GM23338 (cell line): ENCODE data around the gene DCP1B. TPM values are rescaled to one million over a fixed set of nuclear protein-coding genes. Genes with fewer than 3 reads are reported as not detected.

ENCODE experiments used
- ATAC-seq: fragments of 200-7000 bp; cut with Tn5 transposase; 3 replicates; pipeline ENCODE4 v1.9.1; 2020
- DNase-seq: peaks from one replicate; pipeline ENCODE4 v3.0.0-alpha.2; 2015; ENCODE audit warnings: low spot score
- H2AFZ ChIP-seq: fragments of 200-600 bp; sonication (generic); 2 replicates; pipeline ENCODE4 v1.8.0; 2016; ENCODE audit warnings: antibody characterized with exemption, mild to moderate bottlenecking, moderate library complexity
- H3F3A ChIP-seq: fragments of 200-600 bp; sonication (generic); replicated peaks from 2 replicates; pipeline ENCODE4 v1.8.0; 2017; ENCODE audit warnings: antibody characterized with exemption, mixed run types, low read depth
- H3K27ac ChIP-seq: fragments of 200-600 bp; sonication (generic); 2 replicates; pipeline ENCODE4 v1.6.1; 2016; ENCODE audit warnings: low read depth
- H3K27me3 ChIP-seq: fragments of 200-600 bp; sonication (generic); 2 replicates; pipeline ENCODE4 v1.8.0; 2016; ENCODE audit warnings: mild to moderate bottlenecking, mixed run types, moderate library complexity; ENCODE audit not compliant: insufficient read depth
- H3K36me3 ChIP-seq: fragments of 200-600 bp; sonication (generic); 2 replicates; pipeline ENCODE4 v1.8.0; 2016; ENCODE audit warnings: mild to moderate bottlenecking; ENCODE audit not compliant: insufficient read depth
- H3K4me1 ChIP-seq: fragments of 200-600 bp; sonication (generic); 2 replicates; pipeline ENCODE4 v1.8.0; 2016; ENCODE audit warnings: mild to moderate bottlenecking, moderate library complexity; ENCODE audit not compliant: insufficient read depth
- H3K4me2 ChIP-seq: fragments of 200-600 bp; sonication (generic); 2 replicates; pipeline ENCODE4 v1.7.1; 2017; ENCODE audit warnings: mixed run types
- H3K4me3 ChIP-seq: fragments of 200-600 bp; sonication (generic); 2 replicates; pipeline ENCODE4 v1.6.1; 2016; ENCODE audit warnings: mixed run types
- H3K79me2 ChIP-seq: fragments of 200-600 bp; sonication (generic); replicated peaks from 2 replicates; pipeline ENCODE4 v1.8.0; 2017; ENCODE audit warnings: mild to moderate bottlenecking; ENCODE audit not compliant: insufficient read depth
- H3K9me2 ChIP-seq: fragments of 200-600 bp; sonication (generic); 2 replicates; pipeline ENCODE4 v1.8.0; 2017; ENCODE audit not compliant: insufficient read depth
- H4K20me1 ChIP-seq: fragments of 200-600 bp; sonication (generic); replicated peaks from 2 replicates; pipeline ENCODE4 v1.8.0; 2017; ENCODE audit warnings: mild to moderate bottlenecking; ENCODE audit not compliant: insufficient read depth
- H3K27ac Mint-ChIP-seq: 2 replicates; pipeline ENCODE4 v1.8.0; 2020; ENCODE audit warnings: inconsistent platforms, mild to moderate bottlenecking, moderate library complexity, mixed read lengths
- H3K27me3 Mint-ChIP-seq: 3 replicates; pipeline ENCODE4 v1.8.0; 2022; ENCODE audit warnings: low read depth, mild to moderate bottlenecking, moderate library complexity, mixed read lengths, inconsistent platforms; ENCODE audit not compliant: insufficient read depth, poor library complexity
- H3K36me3 Mint-ChIP-seq: 3 replicates; pipeline ENCODE4 v1.8.0; 2021; ENCODE audit warnings: low read depth, mild to moderate bottlenecking, inconsistent platforms, moderate library complexity, mixed read lengths
- H3K4me1 Mint-ChIP-seq: 3 replicates; pipeline ENCODE4 v1.8.0; 2020; ENCODE audit warnings: mild to moderate bottlenecking, inconsistent platforms, mixed read lengths
- H3K4me3 Mint-ChIP-seq: 3 replicates; pipeline ENCODE4 v1.8.0; 2021; ENCODE audit warnings: moderate library complexity, mild to moderate bottlenecking, inconsistent platforms, mixed read lengths
- H3K9me3 Mint-ChIP-seq: 3 replicates; pipeline ENCODE4 v1.8.0; 2020; ENCODE audit warnings: moderate library complexity, mild to moderate bottlenecking, inconsistent platforms, mixed read lengths
- CREB1 ChIP-seq: fragments of 250-450 bp; sonication (Bioruptor Pico); IDR thresholded peaks from 2 replicates; pipeline ENCODE4 v1.5.0; 2020; ENCODE audit warnings: low read depth, mild to moderate bottlenecking, moderate library complexity
- CTCF ChIP-seq, 2 experiments: fragments of 200-600 bp in 1 of 2; sonication (generic) in 1 of 2; conservative IDR thresholded peaks; 2 replicates each; pipeline versions ENCODE4 v1.5.1 to v1.6.1; 2016 to 2017; ENCODE audit warnings: antibody characterized with exemption in 2 of 2, low read depth in 2 of 2, mild to moderate bottlenecking in 2 of 2, moderate library complexity in 1 of 2
- EZH2 ChIP-seq: fragments of 200-600 bp; sonication (generic); IDR thresholded peaks from one replicate; pipeline ENCODE4 v1.8.0; 2017; ENCODE audit warnings: antibody characterized with exemption, mild to moderate bottlenecking, low read depth; ENCODE audit not compliant: unreplicated experiment
- EZH2phosphoT487 ChIP-seq: fragments of 200-600 bp; sonication (generic); IDR thresholded peaks from one replicate; pipeline ENCODE4 v1.8.1; 2018; ENCODE audit warnings: antibody characterized with exemption; ENCODE audit not compliant: unreplicated experiment
- JUNB ChIP-seq: IDR thresholded peaks from one replicate; pipeline ENCODE4 v1.6.1; 2016; ENCODE audit warnings: antibody characterized with exemption; ENCODE audit not compliant: unreplicated experiment
- NANOG ChIP-seq: IDR thresholded peaks from 2 replicates; pipeline ENCODE4 v1.6.1; 2016; ENCODE audit warnings: antibody characterized with exemption, borderline replicate concordance
- POLR2AphosphoS5 ChIP-seq: IDR thresholded peaks from 2 replicates; pipeline ENCODE4 v1.6.1; 2016; ENCODE audit warnings: antibody characterized with exemption, low read depth
- STAT1 ChIP-seq: IDR thresholded peaks from one replicate; pipeline ENCODE4 v1.6.1; 2016; ENCODE audit warnings: antibody characterized with exemption; ENCODE audit not compliant: unreplicated experiment
- ZNF114 ChIP-seq: fragments of 250-450 bp; sonication (Bioruptor Pico); IDR thresholded peaks from 2 replicates; pipeline ENCODE4 v1.5.0; 2020; ENCODE audit warnings: mild to moderate bottlenecking, moderate library complexity
- ZNF331 ChIP-seq: fragments of 250-450 bp; sonication (Bioruptor Pico); IDR thresholded peaks from 2 replicates; pipeline ENCODE4 v1.5.0; 2020; ENCODE audit warnings: low read depth, mild to moderate bottlenecking, moderate library complexity
- polyA plus RNA-seq: library from polyadenylated mRNA; unstranded; fragments of >200 nt; fragmentation: Nextera tagmentation; extraction: Ambion mirVana; gene quantifications from 2 replicates; pipeline ENCODE4 v1.2.1, GENCODE V29; 2016
- total RNA-seq: library from RNA; depleted of rRNA; stranded (reverse); fragments of >200 nt; shearing (Covaris generic); gene quantifications from 2 replicates; pipeline ENCODE4 v1.2.3, GENCODE V29; 2014
- TF ChIP-seq, protein P1 (sequence below): IDR thresholded peaks from one replicate; pipeline ENCODE4 v1.6.1; 2018; ENCODE audit warnings: antibody characterized with exemption; ENCODE audit not compliant: unreplicated experiment
- TF ChIP-seq, protein P2 (sequence below): IDR thresholded peaks from 2 replicates; pipeline ENCODE4 v1.6.1; 2016; ENCODE audit warnings: antibody characterized with exemption

Gene DCP1B
- total and polyA plus RNA-seq, 2 experiments from 2014 or later, result 24.4 to 29.8 TPM

- H4K20me1 ChIP-seq, result no peaks in the 10 kb centered on the region
- H3K4me1 Mint-ChIP-seq, result peaks cover 58% of the 10 kb centered on the region
These were observed 9.4 kb upstream of the DCP1B start for GRCh38 chr12:2013527-2014223.

DNA sequence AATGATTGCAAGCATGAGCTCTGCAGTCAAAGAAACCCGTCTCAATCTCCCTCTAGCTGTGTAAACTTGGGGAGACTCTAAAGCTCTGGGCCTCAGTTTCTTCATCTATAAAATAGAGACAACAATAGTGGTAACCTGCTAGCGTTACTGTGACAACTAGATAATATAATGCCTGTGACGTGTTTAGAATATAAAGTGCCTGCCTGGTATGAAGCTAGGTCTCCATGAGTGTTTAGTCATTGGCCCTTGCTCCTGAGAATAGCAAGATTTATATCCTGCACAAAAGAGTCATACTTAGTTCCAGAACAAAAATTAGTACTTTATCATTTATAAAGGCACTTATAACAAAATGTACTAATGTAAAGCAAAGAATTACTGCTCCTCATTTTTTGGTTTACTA lies 8.8 kb upstream of the DCP1B start:
- no peaks in the 10 kb centered on the region for H3K36me3 Mint-ChIP-seq
- no peaks in the 10 kb centered on the region for H3K9me3 Mint-ChIP-seq
- H3K4me2 ChIP-seq, result no peak overlapping the region
- DNase-seq, result no peak
- no peaks in the 10 kb centered on the region for H3K36me3 ChIP-seq
- H3K9me2 ChIP-seq, result no peaks in the 10 kb centered on the region
- H3K4me1 ChIP-seq, result peaks cover 44% of the 10 kb centered on the region
- H3K27me3 ChIP-seq, result no peaks in the 10 kb centered on the region
- H4K20me1 ChIP-seq, result no peaks in the 10 kb centered on the region
- H3K4me1 Mint-ChIP-seq, result peaks cover 55% of the 10 kb centered on the region
- H2AFZ ChIP-seq, result peak overlapping the region; percentile 30; the same call in 1 of the 2 replicates
- H3K4me3 ChIP-seq, result no peak overlapping the region
- peaks cover 4% of the 10 kb centered on the region for H3K27me3 Mint-ChIP-seq
- H3F3A ChIP-seq, result no peaks in the 10 kb centered on the region
- H3K27ac ChIP-seq, result no peak overlapping the region
- H3K4me3 Mint-ChIP-seq, result no peak overlapping the region
- H3K27ac Mint-ChIP-seq, result no peak overlapping the region
- H3K79me2 ChIP-seq, result no peaks in the 10 kb centered on the region
- no peak for ATAC-seq
- TF ChIP-seq, protein P1, sequence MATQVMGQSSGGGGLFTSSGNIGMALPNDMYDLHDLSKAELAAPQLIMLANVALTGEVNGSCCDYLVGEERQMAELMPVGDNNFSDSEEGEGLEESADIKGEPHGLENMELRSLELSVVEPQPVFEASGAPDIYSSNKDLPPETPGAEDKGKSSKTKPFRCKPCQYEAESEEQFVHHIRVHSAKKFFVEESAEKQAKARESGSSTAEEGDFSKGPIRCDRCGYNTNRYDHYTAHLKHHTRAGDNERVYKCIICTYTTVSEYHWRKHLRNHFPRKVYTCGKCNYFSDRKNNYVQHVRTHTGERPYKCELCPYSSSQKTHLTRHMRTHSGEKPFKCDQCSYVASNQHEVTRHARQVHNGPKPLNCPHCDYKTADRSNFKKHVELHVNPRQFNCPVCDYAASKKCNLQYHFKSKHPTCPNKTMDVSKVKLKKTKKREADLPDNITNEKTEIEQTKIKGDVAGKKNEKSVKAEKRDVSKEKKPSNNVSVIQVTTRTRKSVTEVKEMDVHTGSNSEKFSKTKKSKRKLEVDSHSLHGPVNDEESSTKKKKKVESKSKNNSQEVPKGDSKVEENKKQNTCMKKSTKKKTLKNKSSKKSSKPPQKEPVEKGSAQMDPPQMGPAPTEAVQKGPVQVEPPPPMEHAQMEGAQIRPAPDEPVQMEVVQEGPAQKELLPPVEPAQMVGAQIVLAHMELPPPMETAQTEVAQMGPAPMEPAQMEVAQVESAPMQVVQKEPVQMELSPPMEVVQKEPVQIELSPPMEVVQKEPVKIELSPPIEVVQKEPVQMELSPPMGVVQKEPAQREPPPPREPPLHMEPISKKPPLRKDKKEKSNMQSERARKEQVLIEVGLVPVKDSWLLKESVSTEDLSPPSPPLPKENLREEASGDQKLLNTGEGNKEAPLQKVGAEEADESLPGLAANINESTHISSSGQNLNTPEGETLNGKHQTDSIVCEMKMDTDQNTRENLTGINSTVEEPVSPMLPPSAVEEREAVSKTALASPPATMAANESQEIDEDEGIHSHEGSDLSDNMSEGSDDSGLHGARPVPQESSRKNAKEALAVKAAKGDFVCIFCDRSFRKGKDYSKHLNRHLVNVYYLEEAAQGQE, result no peak
- TF ChIP-seq, protein P2, sequence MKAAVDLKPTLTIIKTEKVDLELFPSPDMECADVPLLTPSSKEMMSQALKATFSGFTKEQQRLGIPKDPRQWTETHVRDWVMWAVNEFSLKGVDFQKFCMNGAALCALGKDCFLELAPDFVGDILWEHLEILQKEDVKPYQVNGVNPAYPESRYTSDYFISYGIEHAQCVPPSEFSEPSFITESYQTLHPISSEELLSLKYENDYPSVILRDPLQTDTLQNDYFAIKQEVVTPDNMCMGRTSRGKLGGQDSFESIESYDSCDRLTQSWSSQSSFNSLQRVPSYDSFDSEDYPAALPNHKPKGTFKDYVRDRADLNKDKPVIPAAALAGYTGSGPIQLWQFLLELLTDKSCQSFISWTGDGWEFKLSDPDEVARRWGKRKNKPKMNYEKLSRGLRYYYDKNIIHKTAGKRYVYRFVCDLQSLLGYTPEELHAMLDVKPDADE, result no peak
- TF ChIP-seq ZNF114 (CRISPR knock-in tag), result no peak
- TF ChIP-seq STAT1, result no peak
- no peak for TF ChIP-seq POLR2AphosphoS5
- TF ChIP-seq NANOG, result no peak
- no peak for TF ChIP-seq EZH2phosphoT487
- TF ChIP-seq ZNF331 (CRISPR knock-in tag), result no peak
- no peak for TF ChIP-seq CREB1 (CRISPR knock-in tag)
- no peak for TF ChIP-seq EZH2

More at GRCh38 chr12:2013527-2014223, 9.4 kb upstream of the DCP1B start:
- Histone ChIP-seq H3F3A (no peaks in the 10 kb centered on the region), H2AFZ (no peak overlapping the region), H3K79me2 (no peaks in the 10 kb centered on the region), H3K4me2 (no peak overlapping the region), H3K27ac (no peak overlapping the region), H3K4me1 (peaks cover 44% of the 10 kb centered on the region), H3K4me3 (no peak overlapping the region), H3K9me2 (no peaks in the 10 kb centered on the region), H3K27me3 (no peaks in the 10 kb centered on the region), H3K36me3 (no peaks in the 10 kb centered on the region)
- peak; percentile 44 for DNase-seq
- Mint-ChIP-seq H3K9me3 (no peaks in the 10 kb centered on the region), H3K4me3 (no peak overlapping the region), H3K27ac (no peak overlapping the region), H3K36me3 (no peaks in the 10 kb centered on the region), H3K27me3 (peaks cover 4% of the 10 kb centered on the region)
- TF ChIP-seq CTCF (conservative IDR thresholded peaks at IDR 0.05; ENCODE audit: low read depth in 2 of 2) (peak in 1 of 2 experiments; percentile 10; a peak in 1 of 4 replicates), JUNB (no peak)
- peak; percentile 61 for ATAC-seq
